HG03442 (cell line): ENCODE data around the gene PCDHA9.
"Not testable (repeated sequence)": the region's sequence is repeated elsewhere in the genome, so short reads cannot be mapped to it uniquely, and the experiment has no call there.

Source experiments
- ATAC-seq: cut with Tn5 transposase; IDR thresholded peaks from one replicate; pipeline ENCODE4 v1.9.1; 2021; ENCODE audit warnings: mild to moderate bottlenecking, moderate library complexity; ENCODE audit not compliant: unreplicated experiment

PCDHA9 gene

GRCh38 chr5:140875085-140876065 is 27.2 kb downstream of the PCDHA9 start, which contains the start of gene PCDHA12:
TSS of gene PCDHA12 (plus strand) at chr5:140875308. CDS start at chr5:140875473, 165 bp downstream.
- no peak for ATAC-seq

GRCh38 chr5:140876541-140877261 is 28.5 kb downstream of the PCDHA9 start:
- not testable (repeated sequence) for ATAC-seq

- ATAC-seq: no peak
Measured at GRCh38 chr5:140877262-140877581, 29.0 kb downstream of the PCDHA9 start.

- ATAC-seq: no peak
Measured at GRCh38 chr5:140881889-140882590, 33.9 kb downstream of the PCDHA9 start, which contains the start of gene PCDHA13. TSS of gene PCDHA13 (plus strand) at chr5:140882124. CDS start at chr5:140882269, 145 bp downstream.

- no peak for ATAC-seq
Measured at GRCh38 chr5:140882591-140882899, 34.4 kb downstream of the PCDHA9 start.

GRCh38 chr5:140883373-140883772 is 35.2 kb downstream of the PCDHA9 start:
- no peak for ATAC-seq

- ATAC-seq: no peak
Measured at GRCh38 chr5:140883927-140884697, 35.9 kb downstream of the PCDHA9 start.
